Upper lobe of right lung (tissue), 1 donor: Measurements from ENCODE around the gene OXLD1. TPM values are rescaled to one million over a fixed set of nuclear protein-coding genes. Genes with fewer than 3 reads are reported as not detected.
"Not testable (repeated sequence)": the region's sequence is repeated elsewhere in the genome, so short reads cannot be mapped to it uniquely, and the experiment has no call there.

Experiments
- ATAC-seq: fragments of 200-7000 bp; cut with Tn5 transposase; one replicate; pipeline ENCODE4 v1.9.1; 2020; ENCODE audit warnings: mild to moderate bottlenecking, moderate library complexity
- DNase-seq: peaks from one replicate; pipeline ENCODE4 v3.0.0-alpha.2; 2020
- H3K27ac ChIP-seq: fragments of 200-600 bp; one replicate; pipeline ENCODE4 v1.8.0; 2022
- H3K27me3 ChIP-seq: fragments of 200-600 bp; one replicate; pipeline ENCODE4 v1.8.0; 2022; ENCODE audit warnings: mild to moderate bottlenecking
- H3K36me3 ChIP-seq: fragments of 200-600 bp; one replicate; pipeline ENCODE4 v1.8.0; 2022
- H3K4me1 ChIP-seq: fragments of 200-600 bp; one replicate; pipeline ENCODE4 v1.8.0; 2022
- H3K4me3 ChIP-seq: fragments of 200-600 bp; one replicate; pipeline ENCODE4 v1.8.0; 2022; ENCODE audit warnings: mild to moderate bottlenecking
- H3K9me3 ChIP-seq: fragments of 200-600 bp; one replicate; pipeline ENCODE4 v1.8.0; 2022
- intact Hi-C: fragments of 100-400 bp; cut with DNase I; formaldehyde crosslinking; loops from one replicate; pipeline ENCODE4 v1.11.0; 2022
- microRNA-seq: library from miRNA; unstranded; fragments of <30 nt; microRNA quantifications from one replicate; pipeline ENCODE4 v1.2.0, GENCODE V29; 2020; ENCODE audit warnings: borderline microRNAs expressed
- total RNA-seq: library from RNA; stranded (reverse); fragmentation: NEBNext Ultra II Directional; extraction: Animal tissue kit (Norgen Biotek cat#: 25700); gene quantifications from one replicate; pipeline ENCODE4 v1.2.1, GENCODE V29; 2021
- TF ChIP-seq, protein P1 (sequence below): fragments of 200-600 bp; IDR thresholded peaks from one replicate; pipeline ENCODE4 v1.8.0; 2022; ENCODE audit warnings: antibody characterized with exemption
- donor health status: DM: no; HTN: yes; CAD: no; lungs with severe emphysema.

OXLD1 gene
- total RNA-seq, 1 donor from 2014 or later = 26.7 TPM

DNA sequence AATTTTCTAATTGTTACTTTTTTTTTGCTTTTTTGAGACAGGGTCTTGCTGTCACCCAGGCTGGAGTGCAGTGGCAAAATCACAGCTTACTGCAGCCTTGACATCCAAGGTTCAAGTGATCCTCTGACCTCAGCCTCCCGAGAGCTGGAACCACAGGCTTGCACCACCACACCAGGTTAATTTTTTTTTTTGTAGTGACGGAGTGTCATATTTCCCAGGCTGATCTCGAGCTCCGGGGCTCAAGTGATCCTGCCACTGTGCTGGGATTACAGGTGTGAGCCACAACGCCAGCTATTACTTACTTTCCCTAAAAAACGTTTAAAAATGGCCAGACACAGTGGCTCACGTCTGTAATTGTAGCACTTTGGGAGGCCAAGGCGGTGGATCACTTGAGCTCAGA is 36.1 kb downstream of the OXLD1 start:
- Histone ChIP-seq H3K27me3 (no peaks in the 10 kb centered on the region), H3K36me3 (peaks cover 52% of the 10 kb centered on the region), H3K4me3 (no peak overlapping the region), H3K27ac (no peak overlapping the region), H3K4me1 (peaks cover 14% of the 10 kb centered on the region), H3K9me3 (no peaks in the 10 kb centered on the region)
- DNase-seq (no peak), ATAC-seq (no peak)
- TF ChIP-seq, protein P1, sequence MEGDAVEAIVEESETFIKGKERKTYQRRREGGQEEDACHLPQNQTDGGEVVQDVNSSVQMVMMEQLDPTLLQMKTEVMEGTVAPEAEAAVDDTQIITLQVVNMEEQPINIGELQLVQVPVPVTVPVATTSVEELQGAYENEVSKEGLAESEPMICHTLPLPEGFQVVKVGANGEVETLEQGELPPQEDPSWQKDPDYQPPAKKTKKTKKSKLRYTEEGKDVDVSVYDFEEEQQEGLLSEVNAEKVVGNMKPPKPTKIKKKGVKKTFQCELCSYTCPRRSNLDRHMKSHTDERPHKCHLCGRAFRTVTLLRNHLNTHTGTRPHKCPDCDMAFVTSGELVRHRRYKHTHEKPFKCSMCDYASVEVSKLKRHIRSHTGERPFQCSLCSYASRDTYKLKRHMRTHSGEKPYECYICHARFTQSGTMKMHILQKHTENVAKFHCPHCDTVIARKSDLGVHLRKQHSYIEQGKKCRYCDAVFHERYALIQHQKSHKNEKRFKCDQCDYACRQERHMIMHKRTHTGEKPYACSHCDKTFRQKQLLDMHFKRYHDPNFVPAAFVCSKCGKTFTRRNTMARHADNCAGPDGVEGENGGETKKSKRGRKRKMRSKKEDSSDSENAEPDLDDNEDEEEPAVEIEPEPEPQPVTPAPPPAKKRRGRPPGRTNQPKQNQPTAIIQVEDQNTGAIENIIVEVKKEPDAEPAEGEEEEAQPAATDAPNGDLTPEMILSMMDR = no peak
- intact Hi-C loops = no loop called here

DNA sequence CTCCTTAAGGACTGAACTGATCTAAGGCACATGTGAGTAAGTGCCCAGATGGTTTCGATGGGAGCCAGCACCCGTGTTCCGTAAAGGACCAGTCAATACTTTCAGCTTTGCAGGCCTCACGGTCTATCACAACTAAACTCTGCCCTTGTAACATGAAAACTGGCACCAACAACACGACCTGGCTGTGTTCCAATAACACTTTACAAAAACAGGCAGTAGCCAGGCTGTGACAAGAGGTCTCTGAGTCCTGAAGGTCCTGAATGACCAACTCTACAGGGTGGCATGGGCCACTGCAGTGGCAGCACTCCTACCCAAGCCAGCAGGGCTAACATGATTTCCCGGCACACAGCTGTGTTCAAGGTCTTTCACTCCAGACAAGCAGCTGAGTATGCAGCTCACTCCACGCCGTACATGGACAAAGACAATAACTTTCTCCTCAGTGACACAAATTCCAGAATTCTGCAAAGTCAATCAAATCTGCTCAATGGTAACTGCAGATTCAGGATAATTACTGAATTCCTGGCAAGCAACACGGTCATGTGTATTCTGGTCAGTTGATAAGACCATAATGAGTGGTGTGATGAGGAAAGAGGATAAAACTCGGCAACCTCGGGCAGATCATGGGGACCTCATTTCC is 44.8 kb downstream of the OXLD1 start:
- H3K4me3 ChIP-seq = no peak overlapping the region
- H3K36me3 ChIP-seq = peaks cover 80% of the 10 kb centered on the region
- no peaks in the 10 kb centered on the region for H3K9me3 ChIP-seq
- no peak overlapping the region for H3K27ac ChIP-seq
- no peaks in the 10 kb centered on the region for H3K27me3 ChIP-seq
- ATAC-seq (peak; percentile 65), DNase-seq (no peak)
- peaks cover 7% of the 10 kb centered on the region for H3K4me1 ChIP-seq
- TF ChIP-seq, protein P1 = no peak
- intact Hi-C loops = no loop called here

DNA sequence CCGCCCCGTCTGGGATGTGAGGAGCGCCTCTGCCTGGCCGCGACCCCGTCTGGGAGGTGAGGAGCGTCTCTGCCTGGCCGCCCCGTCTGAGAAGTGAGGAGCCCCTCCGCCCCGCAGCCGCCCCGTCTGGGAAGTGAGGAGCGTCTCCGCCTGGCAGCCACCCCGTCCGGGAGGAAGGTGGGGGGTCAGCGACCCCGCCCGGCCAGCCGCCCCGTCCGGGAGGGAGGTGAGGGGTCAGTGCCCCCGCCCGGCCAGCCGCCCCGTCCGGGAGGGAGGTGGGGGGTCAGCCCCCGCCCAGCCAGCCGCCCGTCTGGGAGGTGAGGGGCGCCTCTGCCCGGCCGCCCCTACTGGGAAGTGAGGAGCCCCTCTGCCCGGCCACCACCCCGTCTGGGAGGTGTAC is 48.1 kb downstream of the OXLD1 start:
- DNase-seq, H3K27me3 ChIP-seq, H3K27ac ChIP-seq, H3K9me3 ChIP-seq, ATAC-seq, intact Hi-C loops, H3K4me3 ChIP-seq: not testable (repeated sequence)
- Histone ChIP-seq H3K4me1 (peaks cover 17% of the 10 kb centered on the region), H3K36me3 (peaks cover 77% of the 10 kb centered on the region)

DNA sequence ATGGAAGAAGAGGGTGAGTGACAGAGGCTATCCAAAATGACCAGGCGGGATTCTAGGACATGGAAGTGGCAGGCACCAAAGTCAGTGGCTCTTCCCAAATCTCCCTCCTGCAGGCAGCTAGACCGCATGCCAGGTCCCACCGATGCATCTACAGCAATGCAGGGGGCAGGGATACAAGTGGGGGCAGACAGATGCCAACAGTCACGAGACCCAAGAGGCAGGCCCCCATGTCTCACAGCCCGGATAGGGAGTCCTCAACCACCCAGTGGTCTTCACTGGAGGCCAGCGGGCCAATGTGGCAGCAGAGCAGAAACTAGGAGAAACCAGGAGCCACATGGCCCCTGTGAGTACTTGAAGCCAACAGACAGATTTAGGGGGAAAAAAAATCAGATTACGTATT is 49.5 kb downstream of the OXLD1 start:
- Histone ChIP-seq H3K4me1 (peaks cover 13% of the 10 kb centered on the region), H3K27me3 (no peaks in the 10 kb centered on the region), H3K9me3 (no peaks in the 10 kb centered on the region), H3K4me3 (no peak overlapping the region), H3K27ac (no peak overlapping the region), H3K36me3 (peaks cover 79% of the 10 kb centered on the region)
- DNase-seq (no peak), ATAC-seq (no peak)
- intact Hi-C loops = no loop called here
- TF ChIP-seq, protein P1 = no peak

DNA sequence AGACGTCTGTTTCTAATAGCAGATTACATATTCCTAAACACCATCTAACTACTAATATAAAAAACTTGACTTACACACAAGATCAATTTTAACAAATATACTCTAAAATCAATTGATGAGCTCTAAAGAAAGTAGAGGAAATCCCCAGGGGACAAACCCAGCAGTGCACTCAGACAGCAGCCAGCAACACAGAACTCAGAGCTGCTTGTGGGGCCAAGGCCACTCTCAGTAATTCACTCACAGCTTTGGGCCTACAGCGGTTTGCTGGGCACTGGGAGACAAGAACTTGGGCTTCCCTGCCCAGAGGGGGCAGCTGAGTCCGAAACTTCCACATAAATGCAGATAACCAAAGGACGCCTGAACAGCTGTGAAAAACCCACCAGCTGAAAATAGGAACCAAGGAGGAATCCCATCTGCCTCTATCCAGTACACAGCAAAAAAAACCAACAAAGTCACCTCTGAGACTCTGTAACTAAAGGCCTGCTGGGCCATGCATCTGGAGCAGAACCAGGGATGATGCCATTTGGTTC is 50.9 kb downstream of the OXLD1 start:
- H3K4me3 ChIP-seq = no peak overlapping the region
- H3K27me3 ChIP-seq = no peaks in the 10 kb centered on the region
- H3K27ac ChIP-seq = no peak overlapping the region
- TF ChIP-seq, protein P1 = no peak
- intact Hi-C loops = no loop called here
- H3K9me3 ChIP-seq = no peaks in the 10 kb centered on the region
- ATAC-seq (no peak), DNase-seq (no peak)
- peaks cover 75% of the 10 kb centered on the region for H3K36me3 ChIP-seq
- H3K4me1 ChIP-seq = peaks cover 10% of the 10 kb centered on the region

Small RNA genes within 50 kb of the gene (microRNA-seq; reads per million reads assigned to microRNA genes)
- not detected for gene MIR6786

Other genes with a start within 250 kb of the OXLD1 start
- gene ACTG1, start 153.8 kb downstream of the OXLD1 start, total RNA-seq = 2,193 TPM
- gene FSCN2, start 138.2 kb downstream of the OXLD1 start, total RNA-seq = 3.6 TPM
- gene FAAP100, start 114.3 kb downstream of the OXLD1 start, total RNA-seq = 27.3 TPM
- 93.6 TPM for gene NPLOC4, start 29.5 kb downstream of the OXLD1 start, total RNA-seq
- gene TSPAN10, start 29.4 kb downstream of the OXLD1 start, total RNA-seq = 1.1 TPM
- 1.0 TPM for gene PDE6G, start 10.1 kb downstream of the OXLD1 start, total RNA-seq
- 13.7 TPM for gene CCDC137, start 132 bp upstream of the OXLD1 start, total RNA-seq
- 19.5 TPM for gene ARL16, start 17.2 kb upstream of the OXLD1 start, total RNA-seq
- 88.3 TPM for gene HGS, start 17.4 kb upstream of the OXLD1 start, total RNA-seq
- gene MRPL12, start 36.8 kb upstream of the OXLD1 start, total RNA-seq = 40.3 TPM
- 6.3 TPM for gene SLC25A10, start 45.7 kb upstream of the OXLD1 start, total RNA-seq
- not detected for gene GCGR, start 137.5 kb upstream of the OXLD1 start, total RNA-seq
- gene MCRIP1, start 166.7 kb upstream of the OXLD1 start, total RNA-seq = 72.8 TPM
- gene PPP1R27, start 168.4 kb upstream of the OXLD1 start, total RNA-seq = not detected
- 462 TPM for gene P4HB, start 193.9 kb upstream of the OXLD1 start, total RNA-seq
- 386 TPM for gene ARHGDIA, start 204.7 kb upstream of the OXLD1 start, total RNA-seq
- gene ALYREF, start 225.0 kb upstream of the OXLD1 start, total RNA-seq = 39.4 TPM
- gene ANAPC11, start 225.1 kb upstream of the OXLD1 start, total RNA-seq = 91.0 TPM
- 0.55 TPM for gene NPB, start 235.6 kb upstream of the OXLD1 start, total RNA-seq
- gene PCYT2, start 244.8 kb upstream of the OXLD1 start, total RNA-seq = 46.1 TPM